ENCODE measurements around the gene DYSF.

DNA sequence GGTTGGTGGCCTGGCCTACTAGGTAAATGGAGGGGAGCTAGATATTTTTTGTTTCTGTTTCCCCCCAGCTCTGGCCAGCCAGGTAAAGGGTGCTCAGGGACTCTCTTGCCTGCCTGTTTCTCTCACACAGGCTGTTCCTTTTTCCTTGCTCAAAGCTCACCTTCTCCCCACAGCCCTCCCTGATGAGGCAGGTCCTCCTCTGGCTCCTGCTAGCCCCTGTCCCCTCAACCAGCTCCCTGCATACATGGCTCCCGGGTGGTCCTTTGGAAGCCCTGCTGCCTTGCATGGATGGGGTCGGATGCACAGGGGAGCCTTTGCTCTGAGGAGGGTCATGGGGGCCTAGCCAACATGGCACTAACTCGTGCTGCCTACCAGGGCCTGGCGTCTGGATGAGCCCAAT, 27.8 kb downstream of the DYSF start:
- TF ChIP-seq, protein P1, sequence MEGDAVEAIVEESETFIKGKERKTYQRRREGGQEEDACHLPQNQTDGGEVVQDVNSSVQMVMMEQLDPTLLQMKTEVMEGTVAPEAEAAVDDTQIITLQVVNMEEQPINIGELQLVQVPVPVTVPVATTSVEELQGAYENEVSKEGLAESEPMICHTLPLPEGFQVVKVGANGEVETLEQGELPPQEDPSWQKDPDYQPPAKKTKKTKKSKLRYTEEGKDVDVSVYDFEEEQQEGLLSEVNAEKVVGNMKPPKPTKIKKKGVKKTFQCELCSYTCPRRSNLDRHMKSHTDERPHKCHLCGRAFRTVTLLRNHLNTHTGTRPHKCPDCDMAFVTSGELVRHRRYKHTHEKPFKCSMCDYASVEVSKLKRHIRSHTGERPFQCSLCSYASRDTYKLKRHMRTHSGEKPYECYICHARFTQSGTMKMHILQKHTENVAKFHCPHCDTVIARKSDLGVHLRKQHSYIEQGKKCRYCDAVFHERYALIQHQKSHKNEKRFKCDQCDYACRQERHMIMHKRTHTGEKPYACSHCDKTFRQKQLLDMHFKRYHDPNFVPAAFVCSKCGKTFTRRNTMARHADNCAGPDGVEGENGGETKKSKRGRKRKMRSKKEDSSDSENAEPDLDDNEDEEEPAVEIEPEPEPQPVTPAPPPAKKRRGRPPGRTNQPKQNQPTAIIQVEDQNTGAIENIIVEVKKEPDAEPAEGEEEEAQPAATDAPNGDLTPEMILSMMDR (IDR thresholded peaks at IDR 0.05) = no peak
- TF ChIP-seq EP300 (IDR thresholded peaks at IDR 0.05) (no peak), POLR2AphosphoS5 (IDR thresholded peaks at IDR 0.05) (no peak)
